OCI-LY3 (cell line): ENCODE results near the gene ZFP1.

Experiments used
- CTCF ChIP-seq: fragments of 200-600, 300-600 bp; sonication (generic); IDR thresholded peaks from 2 replicates; pipeline ENCODE4 v1.5.1; 2014; ENCODE audit warnings: antibody characterized with exemption, low read length, low read depth
- EZH2phosphoT487 ChIP-seq: fragments of 200-600 bp; shearing (Covaris generic); IDR thresholded peaks from 2 replicates; pipeline ENCODE4 v1.6.1; 2018; ENCODE audit warnings: antibody characterized with exemption, mixed run types, low read depth

- TF ChIP-seq CTCF (no peak), EZH2phosphoT487 (no peak)
Observed at GRCh38 chr16:75198135-75198600, 49.8 kb downstream of the ZFP1 start.
